GM23338 (cell line): ENCODE measurements around the gene CYP27A1. TPM values are rescaled to one million over a fixed set of nuclear protein-coding genes. Genes with fewer than 3 reads are reported as not detected.

Source experiments
- ATAC-seq: fragments of 200-7000 bp; cut with Tn5 transposase; 3 replicates; pipeline ENCODE4 v1.9.1; 2020
- DNase-seq: peaks from one replicate; pipeline ENCODE4 v3.0.0-alpha.2; 2015; ENCODE audit warnings: low spot score
- H2AFZ ChIP-seq: fragments of 200-600 bp; sonication (generic); 2 replicates; pipeline ENCODE4 v1.8.0; 2016; ENCODE audit warnings: antibody characterized with exemption, mild to moderate bottlenecking, moderate library complexity
- H3F3A ChIP-seq: fragments of 200-600 bp; sonication (generic); replicated peaks from 2 replicates; pipeline ENCODE4 v1.8.0; 2017; ENCODE audit warnings: antibody characterized with exemption, mixed run types, low read depth
- H3K27ac ChIP-seq: fragments of 200-600 bp; sonication (generic); 2 replicates; pipeline ENCODE4 v1.6.1; 2016; ENCODE audit warnings: low read depth
- H3K27me3 ChIP-seq: fragments of 200-600 bp; sonication (generic); 2 replicates; pipeline ENCODE4 v1.8.0; 2016; ENCODE audit warnings: mild to moderate bottlenecking, mixed run types, moderate library complexity; ENCODE audit not compliant: insufficient read depth
- H3K36me3 ChIP-seq: fragments of 200-600 bp; sonication (generic); 2 replicates; pipeline ENCODE4 v1.8.0; 2016; ENCODE audit warnings: mild to moderate bottlenecking; ENCODE audit not compliant: insufficient read depth
- H3K4me1 ChIP-seq: fragments of 200-600 bp; sonication (generic); 2 replicates; pipeline ENCODE4 v1.8.0; 2016; ENCODE audit warnings: mild to moderate bottlenecking, moderate library complexity; ENCODE audit not compliant: insufficient read depth
- H3K4me2 ChIP-seq: fragments of 200-600 bp; sonication (generic); 2 replicates; pipeline ENCODE4 v1.7.1; 2017; ENCODE audit warnings: mixed run types
- H3K4me3 ChIP-seq: fragments of 200-600 bp; sonication (generic); 2 replicates; pipeline ENCODE4 v1.6.1; 2016; ENCODE audit warnings: mixed run types
- H3K79me2 ChIP-seq: fragments of 200-600 bp; sonication (generic); replicated peaks from 2 replicates; pipeline ENCODE4 v1.8.0; 2017; ENCODE audit warnings: mild to moderate bottlenecking; ENCODE audit not compliant: insufficient read depth
- H3K9me2 ChIP-seq: fragments of 200-600 bp; sonication (generic); 2 replicates; pipeline ENCODE4 v1.8.0; 2017; ENCODE audit not compliant: insufficient read depth
- H4K20me1 ChIP-seq: fragments of 200-600 bp; sonication (generic); replicated peaks from 2 replicates; pipeline ENCODE4 v1.8.0; 2017; ENCODE audit warnings: mild to moderate bottlenecking; ENCODE audit not compliant: insufficient read depth
- H3K27ac Mint-ChIP-seq: 2 replicates; pipeline ENCODE4 v1.8.0; 2020; ENCODE audit warnings: inconsistent platforms, mild to moderate bottlenecking, moderate library complexity, mixed read lengths
- H3K27me3 Mint-ChIP-seq: 3 replicates; pipeline ENCODE4 v1.8.0; 2022; ENCODE audit warnings: low read depth, mild to moderate bottlenecking, moderate library complexity, mixed read lengths, inconsistent platforms; ENCODE audit not compliant: insufficient read depth, poor library complexity
- H3K36me3 Mint-ChIP-seq: 3 replicates; pipeline ENCODE4 v1.8.0; 2021; ENCODE audit warnings: low read depth, mild to moderate bottlenecking, inconsistent platforms, moderate library complexity, mixed read lengths
- H3K4me1 Mint-ChIP-seq: 3 replicates; pipeline ENCODE4 v1.8.0; 2020; ENCODE audit warnings: mild to moderate bottlenecking, inconsistent platforms, mixed read lengths
- H3K4me3 Mint-ChIP-seq: 3 replicates; pipeline ENCODE4 v1.8.0; 2021; ENCODE audit warnings: moderate library complexity, mild to moderate bottlenecking, inconsistent platforms, mixed read lengths
- H3K9me3 Mint-ChIP-seq: 3 replicates; pipeline ENCODE4 v1.8.0; 2020; ENCODE audit warnings: moderate library complexity, mild to moderate bottlenecking, inconsistent platforms, mixed read lengths
- CREB1 ChIP-seq: fragments of 250-450 bp; sonication (Bioruptor Pico); IDR thresholded peaks from 2 replicates; pipeline ENCODE4 v1.5.0; 2020; ENCODE audit warnings: low read depth, mild to moderate bottlenecking, moderate library complexity
- CTCF ChIP-seq, 2 experiments: fragments of 200-600 bp in 1 of 2; sonication (generic) in 1 of 2; conservative IDR thresholded peaks; 2 replicates each; pipeline versions ENCODE4 v1.5.1 to v1.6.1; 2016 to 2017; ENCODE audit warnings: antibody characterized with exemption in 2 of 2, low read depth in 2 of 2, mild to moderate bottlenecking in 2 of 2, moderate library complexity in 1 of 2
- ETS1 ChIP-seq: IDR thresholded peaks from 2 replicates; pipeline ENCODE4 v1.6.1; 2016; ENCODE audit warnings: antibody characterized with exemption
- EZH2 ChIP-seq: fragments of 200-600 bp; sonication (generic); IDR thresholded peaks from one replicate; pipeline ENCODE4 v1.8.0; 2017; ENCODE audit warnings: antibody characterized with exemption, mild to moderate bottlenecking, low read depth; ENCODE audit not compliant: unreplicated experiment
- EZH2phosphoT487 ChIP-seq: fragments of 200-600 bp; sonication (generic); IDR thresholded peaks from one replicate; pipeline ENCODE4 v1.8.1; 2018; ENCODE audit warnings: antibody characterized with exemption; ENCODE audit not compliant: unreplicated experiment
- JUNB ChIP-seq: IDR thresholded peaks from one replicate; pipeline ENCODE4 v1.6.1; 2016; ENCODE audit warnings: antibody characterized with exemption; ENCODE audit not compliant: unreplicated experiment
- REST ChIP-seq: IDR thresholded peaks from one replicate; pipeline ENCODE4 v1.6.1; 2018; ENCODE audit warnings: antibody characterized with exemption; ENCODE audit not compliant: unreplicated experiment
- ZNF114 ChIP-seq: fragments of 250-450 bp; sonication (Bioruptor Pico); IDR thresholded peaks from 2 replicates; pipeline ENCODE4 v1.5.0; 2020; ENCODE audit warnings: mild to moderate bottlenecking, moderate library complexity
- polyA plus RNA-seq: library from polyadenylated mRNA; unstranded; fragments of >200 nt; fragmentation: Nextera tagmentation; extraction: Ambion mirVana; gene quantifications from 2 replicates; pipeline ENCODE4 v1.2.1, GENCODE V29; 2016
- total RNA-seq: library from RNA; depleted of rRNA; stranded (reverse); fragments of >200 nt; shearing (Covaris generic); gene quantifications from 2 replicates; pipeline ENCODE4 v1.2.3, GENCODE V29; 2014

CYP27A1 gene
- total and polyA plus RNA-seq, 2 experiments from 2014 or later, result 2.2 to 6.9 TPM

- Mint-ChIP-seq H3K9me3 (peaks cover 12% of the 10 kb centered on the region), H3K27me3 (peaks cover 47% of the 10 kb centered on the region), H3K4me3 (no peak overlapping the region), H3K36me3 (peaks cover 10% of the 10 kb centered on the region), H3K27ac (no peak overlapping the region), H3K4me1 (peaks cover 27% of the 10 kb centered on the region)
- Histone ChIP-seq H3K27me3 (peaks cover 39% of the 10 kb centered on the region), H3K9me2 (no peaks in the 10 kb centered on the region), H3K79me2 (no peaks in the 10 kb centered on the region), H4K20me1 (no peaks in the 10 kb centered on the region), H3K4me2 (no peak overlapping the region), H3K4me3 (no peak overlapping the region), H3K4me1 (peaks cover 25% of the 10 kb centered on the region), H3K27ac (no peak overlapping the region), H2AFZ (no peak overlapping the region), H3K36me3 (no peaks in the 10 kb centered on the region), H3F3A (0 out of 2 replicates have a peak, but pooled peaks cover 2% of the 10 kb centered on the region)
- no peak for TF ChIP-seq CREB1
- TF ChIP-seq REST, result no peak
- no peak for TF ChIP-seq JUNB
- TF ChIP-seq ZNF114 (CRISPR knock-in tag), result no peak
- TF ChIP-seq EZH2phosphoT487, result no peak
- DNase-seq (no peak), ATAC-seq (no peak)
Observed at GRCh38 chr2:218850796-218851195, 68.8 kb downstream of the CYP27A1 start.

GRCh38 chr2:218851286-218851685 is 69.3 kb downstream of the CYP27A1 start:
- Histone ChIP-seq H2AFZ (no peak overlapping the region), H3K4me3 (no peak overlapping the region), H3K79me2 (no peaks in the 10 kb centered on the region), H3K27ac (no peak overlapping the region), H3F3A (0 out of 2 replicates have a peak, but pooled peaks cover 6% of the 10 kb centered on the region), H3K9me2 (no peaks in the 10 kb centered on the region), H4K20me1 (no peaks in the 10 kb centered on the region), H3K27me3 (peaks cover 43% of the 10 kb centered on the region), H3K4me1 (peaks cover 30% of the 10 kb centered on the region), H3K36me3 (no peaks in the 10 kb centered on the region), H3K4me2 (no peak overlapping the region)
- no peak for ATAC-seq
- H3K4me1 Mint-ChIP-seq, result peaks cover 31% of the 10 kb centered on the region
- DNase-seq, result no peak
- H3K27me3 Mint-ChIP-seq, result peaks cover 52% of the 10 kb centered on the region
- H3K9me3 Mint-ChIP-seq, result peaks cover 10% of the 10 kb centered on the region
- TF ChIP-seq CREB1 (no peak), ZNF114 (CRISPR knock-in tag) (no peak)
- H3K36me3 Mint-ChIP-seq, result peaks cover 9% of the 10 kb centered on the region
- H3K4me3 Mint-ChIP-seq, result no peak overlapping the region
- H3K27ac Mint-ChIP-seq, result no peak overlapping the region

GRCh38 chr2:218852911-218853667 is 71.1 kb downstream of the CYP27A1 start:
- Mint-ChIP-seq H3K4me1 (peaks cover 44% of the 10 kb centered on the region), H3K27ac (no peak overlapping the region), H3K27me3 (peaks cover 59% of the 10 kb centered on the region), H3K36me3 (no peaks in the 10 kb centered on the region), H3K9me3 (no peaks in the 10 kb centered on the region), H3K4me3 (peak overlapping the region; percentile 19; the same call in 2 of the 3 replicates)
- TF ChIP-seq CTCF (conservative IDR thresholded peaks at IDR 0.05; ENCODE audit: low read depth in 2 of 2), result peak; percentile 89 to 93
- TF ChIP-seq EZH2, result peak; percentile 81
- TF ChIP-seq ETS1, result no peak
- Histone ChIP-seq H3K27me3 (peaks cover 61% of the 10 kb centered on the region), H3K79me2 (no peaks in the 10 kb centered on the region), H3K27ac (no peak overlapping the region), H3K4me3 (peak overlapping the region; percentile 31; the same call in 1 of the 2 replicates), H3K9me2 (no peaks in the 10 kb centered on the region), H3K36me3 (no peaks in the 10 kb centered on the region), H3K4me1 (peaks cover 42% of the 10 kb centered on the region), H3K4me2 (peak overlapping the region; percentile 45), H4K20me1 (peaks cover 2% of the 10 kb centered on the region; the same call in 1 of the 2 replicates), H3F3A (0 out of 2 replicates have a peak, but pooled peaks cover 6% of the 10 kb centered on the region), H2AFZ (no peak overlapping the region)
- ATAC-seq, result peak; percentile 66
- DNase-seq, result peak; percentile 89
